ENCODE measurements around the gene SPATA31E1.

SPATA31E1 gene

GRCh38 chr9:87863882-87864465 lies 18.7 kb upstream of the SPATA31E1 start:
- DNase-seq: no peak

DNA sequence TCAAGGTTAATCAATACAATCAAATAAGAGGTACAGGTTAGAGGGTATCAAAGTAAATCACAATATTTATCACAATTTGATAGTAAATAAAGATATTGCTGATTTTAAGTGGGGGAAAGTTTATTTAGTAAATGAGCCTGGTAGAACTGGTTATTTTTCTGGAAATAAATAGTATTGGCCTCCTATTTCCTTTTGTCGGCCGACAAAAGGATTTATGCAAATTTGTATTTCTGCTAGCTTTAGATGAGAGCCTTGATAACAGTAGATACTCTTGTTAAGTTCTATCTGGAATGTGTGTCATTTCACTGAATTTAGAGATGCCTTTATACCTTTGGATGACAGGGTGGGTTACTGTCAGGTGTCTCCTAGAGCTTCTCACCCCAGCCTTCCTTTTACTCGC lies 17.8 kb upstream of the SPATA31E1 start:
- no peak for DNase-seq

DNA sequence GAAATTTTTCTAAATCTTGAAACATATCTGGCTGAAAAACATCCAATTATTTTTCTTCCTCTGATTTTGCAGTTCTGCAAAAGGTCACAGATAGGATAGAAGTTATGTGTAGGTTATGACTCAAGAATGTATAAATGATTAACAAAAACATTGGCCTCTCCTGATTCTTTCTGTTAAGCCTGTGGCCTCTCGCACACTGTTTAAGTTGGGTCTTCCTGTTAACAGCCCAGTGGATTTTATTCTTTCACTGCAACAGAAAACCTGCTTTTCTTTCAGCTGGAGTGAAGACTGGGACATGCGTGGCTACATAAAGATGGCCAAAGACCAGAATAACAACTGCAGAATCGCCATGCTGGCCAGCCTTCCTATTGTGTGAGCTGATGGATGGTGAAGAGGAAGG lies 17.1 kb upstream of the SPATA31E1 start:
- no peak for DNase-seq

- no peak for DNase-seq
Observed at GRCh38 chr9:87867391-87867790, 15.3 kb upstream of the SPATA31E1 start.

GRCh38 chr9:87868175-87868574 lies 14.5 kb upstream of the SPATA31E1 start:
- no peak for DNase-seq

DNA sequence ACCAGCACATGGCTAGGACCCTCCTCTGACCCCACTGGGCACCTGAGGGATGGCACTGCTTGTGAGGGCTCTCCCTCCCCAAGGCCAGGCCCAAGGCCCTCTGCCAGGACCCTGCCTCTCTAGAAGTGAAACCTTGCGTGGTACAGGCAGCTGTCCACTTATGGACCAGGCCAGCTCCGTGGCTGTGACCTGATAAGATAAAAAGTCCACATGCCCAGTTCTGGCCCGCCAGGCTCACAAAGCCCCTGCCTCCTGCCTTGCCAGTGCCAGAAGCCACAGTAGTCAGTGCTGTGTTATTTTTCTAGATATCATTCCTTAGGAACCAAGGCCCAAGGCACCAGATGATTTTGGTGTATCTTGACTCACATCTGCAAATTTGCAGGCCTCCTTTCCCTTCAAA lies 14.0 kb upstream of the SPATA31E1 start:
- no peak for DNase-seq

DNA sequence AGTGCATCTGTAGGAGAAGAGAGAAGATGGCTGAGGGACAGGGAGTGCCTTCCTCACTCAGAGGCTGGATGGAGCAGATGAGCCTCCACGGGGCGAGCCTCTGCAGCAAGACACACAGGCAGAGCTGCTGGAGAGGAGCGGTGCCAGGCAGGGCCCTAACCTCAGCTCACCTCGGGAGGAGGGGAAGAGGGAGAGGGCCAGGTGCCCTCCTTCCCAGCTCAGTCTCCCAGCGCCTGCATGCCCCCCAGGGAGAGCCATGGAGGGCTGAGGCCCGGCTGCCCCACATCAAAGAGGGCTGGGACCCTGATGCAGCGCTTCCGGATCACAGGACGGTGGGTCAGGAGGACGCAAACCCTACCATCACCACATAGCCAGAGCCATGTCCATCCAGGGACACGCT lies 13.6 kb upstream of the SPATA31E1 start:
- no peak for DNase-seq

DNA sequence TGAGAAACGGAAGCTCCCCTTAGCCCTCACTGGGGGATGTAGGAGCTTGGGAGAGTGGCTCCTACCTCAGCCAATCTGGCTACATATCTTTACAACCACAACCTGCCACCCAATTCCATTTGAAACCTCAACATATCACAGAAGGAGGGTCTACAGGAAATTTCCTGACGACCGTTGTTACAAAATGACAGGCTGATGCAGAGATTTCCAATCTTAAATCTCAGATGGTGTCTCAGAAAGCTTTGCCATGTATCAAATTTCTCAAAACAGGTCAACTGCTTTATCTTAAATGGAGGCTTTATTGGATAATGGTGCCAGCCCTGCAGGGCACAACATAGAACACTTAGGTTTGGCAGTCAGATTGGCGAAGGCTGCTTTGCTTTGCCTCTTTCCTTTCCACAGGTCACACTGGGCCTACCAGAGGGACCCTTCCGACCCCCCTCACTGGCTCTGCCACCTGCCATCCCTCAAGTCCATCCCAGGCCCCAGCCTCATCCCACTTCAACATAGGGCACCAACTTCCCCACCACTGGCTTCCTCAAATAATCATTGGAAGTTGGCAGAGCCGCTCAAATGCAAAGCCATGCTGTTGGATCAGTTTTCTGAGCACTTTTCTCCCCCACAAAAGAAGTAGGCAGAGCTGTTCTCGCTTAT lies 11.1 kb upstream of the SPATA31E1 start:
- DNase-seq: no peak

DNA sequence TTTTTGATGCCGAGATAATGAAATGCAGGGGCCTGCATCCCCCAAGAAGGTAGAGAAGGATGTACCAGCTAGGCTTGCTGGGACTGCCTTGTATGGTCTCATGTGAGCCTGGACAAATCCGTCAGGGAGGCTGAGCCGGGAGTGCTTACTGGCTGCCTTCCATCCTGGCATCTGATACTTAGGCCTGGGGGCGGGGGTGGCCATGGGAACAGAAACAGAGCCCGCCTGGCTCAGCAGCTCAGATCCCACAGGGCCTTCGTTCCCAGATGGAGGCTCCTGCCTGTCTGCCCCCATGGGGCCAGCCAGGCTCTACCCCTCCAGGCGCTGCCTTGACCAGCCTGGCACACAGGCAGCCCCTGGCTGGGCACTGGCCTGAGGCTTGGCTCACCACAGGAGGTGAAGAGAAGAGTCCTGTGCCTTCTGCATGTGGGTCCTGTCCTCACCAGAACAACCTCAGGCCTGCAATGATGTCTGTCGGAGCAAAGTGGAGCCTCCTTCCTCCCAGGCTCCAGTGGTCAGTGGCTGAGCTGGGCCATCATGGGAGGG lies 10.5 kb upstream of the SPATA31E1 start:
- peak in 2 of 51 donors; percentile 6 to 14 for DNase-seq

DNA sequence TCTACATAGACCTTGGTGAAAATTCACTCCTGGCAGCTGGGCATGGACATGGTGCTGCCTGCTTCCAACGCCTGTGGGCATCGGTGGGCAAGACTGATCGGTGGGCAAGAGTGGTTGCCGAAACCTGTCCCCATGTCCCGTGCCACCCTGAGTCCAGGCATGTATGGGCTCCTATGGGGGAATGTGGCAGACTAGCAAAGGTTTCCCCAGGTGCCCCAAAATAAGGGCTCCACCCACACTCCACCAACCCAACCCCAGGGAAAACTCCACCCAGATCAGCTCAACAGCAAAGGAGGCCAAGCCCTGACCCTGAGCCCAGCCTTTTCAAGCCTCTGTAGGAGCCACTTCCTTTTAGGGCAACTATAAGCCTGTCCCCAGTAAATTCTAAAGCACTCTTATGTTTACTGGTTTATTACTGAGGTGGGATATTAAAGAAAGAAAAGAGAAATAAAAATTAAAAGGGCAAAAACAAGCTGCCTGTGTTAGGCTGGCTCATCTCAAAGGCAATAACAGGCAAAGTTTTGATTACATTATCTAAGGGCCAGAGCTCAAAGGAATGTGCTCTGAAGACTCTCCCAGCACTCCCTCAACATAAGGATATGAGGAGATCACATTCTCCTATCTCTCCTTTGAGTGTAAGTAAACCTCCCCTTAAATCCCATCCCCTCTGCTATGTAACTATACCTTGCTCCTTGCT lies 8.9 kb upstream of the SPATA31E1 start:
- DNase-seq: no peak

- no peak for DNase-seq
Observed at GRCh38 chr9:87874304-87874623, 8.4 kb upstream of the SPATA31E1 start.

DNA sequence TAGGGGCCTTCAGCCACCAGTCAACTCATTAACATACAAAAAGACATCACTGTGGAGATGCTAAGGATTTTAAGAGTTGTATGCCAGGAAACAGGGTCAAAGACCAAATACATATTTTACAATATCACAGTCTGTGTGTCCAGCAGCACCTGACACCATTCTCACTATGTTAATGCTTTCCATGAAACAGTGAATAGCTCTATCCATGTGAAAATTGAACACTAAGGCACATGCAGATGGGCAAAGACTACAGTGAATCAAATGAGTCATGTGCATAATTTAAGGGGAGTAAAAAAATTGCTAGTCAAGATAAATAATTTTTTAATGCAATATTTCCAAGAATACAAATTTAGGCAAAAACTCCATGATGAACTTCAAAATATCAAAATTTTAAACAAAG lies 7.6 kb upstream of the SPATA31E1 start:
- no peak for DNase-seq

- no peak for DNase-seq
Observed at GRCh38 chr9:87875831-87876545, 6.7 kb upstream of the SPATA31E1 start.

DNA sequence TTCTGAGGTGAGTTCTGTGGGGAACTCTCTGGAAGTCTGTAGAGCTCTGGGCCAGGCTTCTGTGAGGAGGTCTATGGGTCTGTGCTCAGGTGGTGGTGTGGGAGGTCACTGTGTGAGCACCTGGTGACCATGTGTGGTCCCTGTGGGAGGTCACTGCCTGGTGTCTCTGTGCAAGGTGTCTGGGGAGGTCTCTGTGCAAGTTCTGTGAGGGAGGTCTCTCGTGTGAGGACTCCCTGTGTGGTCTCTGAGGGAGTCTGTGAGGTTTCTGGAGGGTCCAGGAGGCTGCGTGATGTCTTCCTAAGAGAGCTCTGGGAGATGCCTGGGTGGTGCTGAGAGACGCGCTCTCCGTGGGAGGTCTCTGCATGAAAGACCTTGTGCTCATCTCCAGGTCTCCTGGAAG lies 6.0 kb upstream of the SPATA31E1 start:
- DNase-seq: no peak

DNA sequence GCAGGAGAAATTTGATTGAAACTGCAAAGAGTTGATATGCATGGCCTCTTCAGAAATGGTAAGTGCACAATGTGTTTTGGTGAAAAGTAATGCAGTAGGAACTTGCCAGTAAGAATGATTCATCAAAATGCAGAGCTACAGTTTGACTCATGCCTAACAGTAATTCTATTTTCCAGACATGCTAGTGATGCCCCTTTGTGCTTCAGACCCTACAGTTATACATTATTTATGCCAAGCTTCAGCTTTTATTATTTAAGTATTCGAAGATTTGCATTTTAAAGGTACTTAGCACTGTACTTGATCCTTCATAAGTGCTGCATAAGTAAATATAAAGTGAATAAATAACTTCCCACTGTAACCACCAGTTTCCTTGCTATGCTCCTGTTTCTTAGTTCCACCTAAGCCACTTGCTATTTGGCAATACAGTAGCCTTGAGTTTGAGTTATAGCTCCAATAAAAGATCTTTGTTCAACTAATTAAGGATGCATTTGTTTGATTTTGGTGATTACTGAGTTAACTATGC lies 3.6 kb upstream of the SPATA31E1 start:
- DNase-seq: no peak

GRCh38 chr9:87880116-87880515 lies 2.6 kb upstream of the SPATA31E1 start:
- DNase-seq: no peak

DNA sequence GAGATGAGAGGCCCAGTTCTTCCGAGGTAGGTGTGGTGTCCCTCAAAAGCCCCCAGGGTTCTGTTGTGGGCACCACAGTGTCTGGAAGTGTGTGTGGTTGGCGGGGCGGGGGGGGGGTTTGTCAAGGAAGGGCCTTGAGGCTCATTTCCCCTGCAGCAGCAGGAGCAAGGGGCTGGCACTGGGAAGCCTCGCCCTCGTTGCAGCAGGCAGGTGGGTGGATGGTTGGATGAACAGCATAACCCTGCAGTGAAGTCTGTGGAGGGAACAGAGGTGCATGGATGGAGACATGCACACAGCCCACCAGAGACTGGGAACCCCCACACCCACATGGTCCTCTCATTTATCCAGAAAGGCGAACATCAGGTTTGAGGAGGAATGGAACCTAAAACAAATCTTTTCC lies 2.0 kb upstream of the SPATA31E1 start:
- DNase-seq: no peak

DNA sequence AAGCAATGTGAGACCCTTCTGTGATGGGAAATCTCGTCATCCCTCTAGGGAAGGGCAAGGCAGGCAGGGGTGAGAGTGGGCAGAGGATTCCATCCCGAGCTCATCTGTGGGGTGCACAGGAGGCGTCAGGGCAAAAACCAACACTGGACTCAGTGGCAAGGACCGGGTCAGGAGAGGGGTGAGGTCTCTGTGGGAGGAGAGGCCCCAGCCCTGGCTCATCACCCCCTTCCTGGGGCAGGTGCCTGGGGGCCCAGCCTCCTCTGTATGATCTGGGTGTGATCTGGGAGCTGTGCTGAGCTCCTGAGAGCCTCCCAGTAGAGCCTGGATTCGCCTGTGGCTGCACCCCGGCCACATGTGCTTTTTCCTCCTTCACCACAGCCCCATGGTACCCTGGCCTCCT lies 597 bp downstream of the SPATA31E1 start:
- DNase-seq: no peak

GRCh38 chr9:87883990-87884389 lies 1.3 kb downstream of the SPATA31E1 start:
- no peak for DNase-seq

DNA sequence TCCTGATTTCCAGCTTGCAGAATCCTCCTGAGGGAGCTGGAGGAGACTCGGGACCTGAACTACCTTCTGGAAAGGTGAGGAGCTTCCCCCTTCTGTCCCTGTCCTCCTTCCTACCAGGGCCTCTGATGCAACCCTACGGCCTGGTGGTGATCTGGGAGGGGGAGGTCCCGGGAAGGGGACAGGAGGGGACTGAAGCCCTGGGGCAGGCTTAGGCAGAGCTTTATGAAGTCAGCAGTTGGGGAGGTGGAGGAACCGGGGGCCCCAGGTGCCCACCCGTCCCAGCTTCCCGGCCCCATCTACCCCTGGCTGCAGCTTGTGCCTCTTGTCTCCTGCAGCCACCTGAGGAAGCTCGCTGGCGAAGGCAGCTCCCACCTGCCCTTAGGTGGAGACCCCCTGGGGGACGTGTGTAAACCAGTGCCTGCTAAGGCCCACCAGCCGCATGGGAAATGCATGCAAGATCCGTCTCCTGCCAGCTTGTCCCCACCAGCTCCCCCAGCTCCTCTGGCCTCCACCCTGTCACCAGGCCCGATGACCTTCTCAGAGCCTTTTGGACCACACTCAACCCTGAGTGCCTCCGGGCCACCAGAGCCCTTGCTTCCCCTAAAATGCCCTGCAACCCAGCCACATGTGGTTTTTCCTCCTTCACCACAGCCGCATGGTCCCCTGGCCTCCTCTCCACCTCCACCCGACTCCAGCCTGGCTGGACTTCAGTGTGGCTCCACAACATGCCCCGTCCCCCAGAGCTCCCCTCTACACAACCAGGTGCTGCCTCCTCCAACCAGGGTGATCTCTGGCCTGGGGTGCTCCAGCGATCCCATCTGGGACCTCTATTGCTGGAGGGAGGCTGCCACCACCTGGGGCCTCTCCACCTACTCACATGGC lies 2.1 kb downstream of the SPATA31E1 start:
- DNase-seq: no peak
